Myometrial cell (primary cell): Measurements from ENCODE around the gene MAMLD1. TPM values are rescaled to one million over a fixed set of nuclear protein-coding genes. Genes with fewer than 3 reads are reported as not detected.

Experiments
- total RNA-seq: library from RNA; depleted of rRNA; stranded (reverse); fragments of >200 nt; gene quantifications from 2 replicates; pipeline ENCODE4 v1.2.3, GENCODE V29; 2015

The MAMLD1 gene, protein sequence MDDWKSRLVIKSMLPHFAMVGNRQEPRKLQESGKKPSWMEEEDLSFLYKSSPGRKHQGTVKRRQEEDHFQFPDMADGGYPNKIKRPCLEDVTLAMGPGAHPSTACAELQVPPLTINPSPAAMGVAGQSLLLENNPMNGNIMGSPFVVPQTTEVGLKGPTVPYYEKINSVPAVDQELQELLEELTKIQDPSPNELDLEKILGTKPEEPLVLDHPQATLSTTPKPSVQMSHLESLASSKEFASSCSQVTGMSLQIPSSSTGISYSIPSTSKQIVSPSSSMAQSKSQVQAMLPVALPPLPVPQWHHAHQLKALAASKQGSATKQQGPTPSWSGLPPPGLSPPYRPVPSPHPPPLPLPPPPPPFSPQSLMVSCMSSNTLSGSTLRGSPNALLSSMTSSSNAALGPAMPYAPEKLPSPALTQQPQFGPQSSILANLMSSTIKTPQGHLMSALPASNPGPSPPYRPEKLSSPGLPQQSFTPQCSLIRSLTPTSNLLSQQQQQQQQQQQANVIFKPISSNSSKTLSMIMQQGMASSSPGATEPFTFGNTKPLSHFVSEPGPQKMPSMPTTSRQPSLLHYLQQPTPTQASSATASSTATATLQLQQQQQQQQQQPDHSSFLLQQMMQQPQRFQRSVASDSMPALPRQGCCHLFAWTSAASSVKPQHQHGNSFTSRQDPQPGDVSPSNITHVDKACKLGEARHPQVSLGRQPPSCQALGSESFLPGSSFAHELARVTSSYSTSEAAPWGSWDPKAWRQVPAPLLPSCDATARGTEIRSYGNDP
- under 0.01 and 1.2 TPM in 2 replicates for total RNA-seq

DNA sequence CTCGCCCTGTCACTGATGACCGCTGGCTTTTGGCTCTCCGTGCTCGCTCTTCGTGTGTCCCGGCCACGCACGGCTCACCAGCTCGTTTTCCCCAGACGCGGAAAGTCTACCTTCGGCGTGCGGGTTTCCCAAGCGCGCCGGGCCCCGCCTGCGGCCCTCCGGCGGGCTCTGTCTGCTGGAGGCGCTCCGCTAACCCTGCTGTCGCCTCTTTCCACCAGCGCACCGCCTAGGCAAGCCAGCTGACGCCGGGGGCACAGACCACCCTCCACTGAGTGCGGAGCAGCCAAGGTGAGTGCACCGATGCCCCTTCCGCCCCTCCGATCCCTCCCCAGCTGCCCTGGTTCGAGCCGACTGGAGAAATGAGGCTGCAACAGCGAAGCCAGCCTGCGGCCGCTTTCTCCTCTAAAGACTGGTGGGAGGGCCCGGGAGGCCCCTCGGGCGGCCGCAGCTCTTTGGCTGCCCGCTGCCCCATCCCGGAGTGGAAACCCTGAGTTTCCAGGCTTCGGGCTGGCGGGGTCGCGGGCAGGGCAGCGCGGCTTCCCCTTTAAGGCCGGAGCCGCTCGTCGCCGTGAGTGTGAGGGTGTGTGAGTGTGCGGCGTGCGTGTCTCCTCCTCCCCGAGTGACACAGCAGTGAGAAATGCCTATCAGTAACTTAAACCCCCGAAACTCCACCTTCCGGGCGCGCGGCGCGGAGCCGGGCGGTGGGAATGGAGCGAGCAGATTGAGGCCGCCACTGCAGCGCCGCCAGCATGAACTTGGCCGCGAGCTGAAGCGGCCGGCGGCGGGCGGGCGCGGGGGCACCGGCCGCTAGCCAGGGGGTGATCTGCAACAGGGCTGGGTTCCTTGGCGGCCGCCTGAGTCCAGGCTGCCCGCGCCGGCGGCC lies at the start of gene MAMLD1:
TSS of gene MAMLD1 (plus strand) at position 719 of the 883 bp plus-strand sequence. CDS start 82,200 bp downstream, outside the sequence.

Other genes with a start within 250 kb of the MAMLD1 start
- 5.8 and 6.6 TPM in 2 replicates for gene MTM1, start 205.3 kb downstream of the MAMLD1 start, total RNA-seq